NCI-H1105 (cell line): ENCODE data around the gene UTRN.

ENCODE experiments used
- DNase-seq: peaks from one replicate; lab custom pipeline; 2025; lab: John Stamatoyannopoulos, UW

The UTRN gene

GRCh38 chr6:144284783-144285547, at the start of gene UTRN:
Gene UTRN, plus strand, starts transcription at chr6:144285335. Its CDS starts 6,494 bp downstream, at chr6:144291829.
- DNase-seq = peak; percentile 73

- DNase-seq = no peak
Measured at GRCh38 chr6:144244688-144245087, 40.4 kb upstream of the UTRN start.

GRCh38 chr6:144246988-144247387, 38.1 kb upstream of the UTRN start:
- DNase-seq = no peak

GRCh38 chr6:144248003-144248402, 37.1 kb upstream of the UTRN start:
- no peak for DNase-seq

- no peak for DNase-seq
Measured at GRCh38 chr6:144248476-144249301, 36.4 kb upstream of the UTRN start.

- DNase-seq = no peak
Measured at GRCh38 chr6:144250276-144250675, 34.9 kb upstream of the UTRN start.

GRCh38 chr6:144252259-144252658, 32.9 kb upstream of the UTRN start:
- no peak for DNase-seq

- DNase-seq = no peak
Measured at GRCh38 chr6:144259986-144260385, 25.1 kb upstream of the UTRN start.

- no peak for DNase-seq
Measured at GRCh38 chr6:144262470-144263369, 22.4 kb upstream of the UTRN start.

GRCh38 chr6:144263786-144264185, 21.3 kb upstream of the UTRN start:
- DNase-seq = no peak

GRCh38 chr6:144264270-144265060, 20.7 kb upstream of the UTRN start:
- DNase-seq = no peak

GRCh38 chr6:144265061-144265357, 20.1 kb upstream of the UTRN start:
- no peak for DNase-seq

- no peak for DNase-seq
Measured at GRCh38 chr6:144265390-144265789, 19.7 kb upstream of the UTRN start.

GRCh38 chr6:144266091-144266649, 19.0 kb upstream of the UTRN start:
- no peak for DNase-seq

- no peak for DNase-seq
Measured at GRCh38 chr6:144268794-144269349, 16.3 kb upstream of the UTRN start.

- DNase-seq = no peak
Measured at GRCh38 chr6:144277174-144277573, 8.0 kb upstream of the UTRN start.

GRCh38 chr6:144277605-144278227, 7.4 kb upstream of the UTRN start:
- DNase-seq = no peak

- no peak for DNase-seq
Measured at GRCh38 chr6:144278659-144279314, 6.3 kb upstream of the UTRN start.

- DNase-seq = no peak
Measured at GRCh38 chr6:144279484-144280150, 5.5 kb upstream of the UTRN start.
